Gastrocnemius medialis (tissue), 4 donors: Measurements from ENCODE around the gene RRP1.

Experiments used
- POLR2A ChIP-seq, 2 donors: fragments of 450-650 bp; IDR thresholded peaks; one replicate each; pipeline ENCODE4 v1.6.1; 2017; ENCODE audit warnings: antibody characterized with exemption in 2 of 2, mild to moderate bottlenecking in 2 of 2, moderate library complexity in 2 of 2
- TF ChIP-seq, protein P1 (sequence below), 5 experiments: fragments of 450-650 bp in 3 of 5; fragments of 200-600 bp in 2 of 5; sonication (generic) in 2 of 5; IDR thresholded peaks in 4 of 5; conservative IDR thresholded peaks in 1 of 5; 1 replicate in 4 of 5; 2 replicates in 1 of 5; pipeline ENCODE4 v1.5.1; 2016 to 2019; ENCODE audit warnings: antibody characterized with exemption in 5 of 5, mild to moderate bottlenecking in 3 of 5, moderate library complexity in 3 of 5

DNA sequence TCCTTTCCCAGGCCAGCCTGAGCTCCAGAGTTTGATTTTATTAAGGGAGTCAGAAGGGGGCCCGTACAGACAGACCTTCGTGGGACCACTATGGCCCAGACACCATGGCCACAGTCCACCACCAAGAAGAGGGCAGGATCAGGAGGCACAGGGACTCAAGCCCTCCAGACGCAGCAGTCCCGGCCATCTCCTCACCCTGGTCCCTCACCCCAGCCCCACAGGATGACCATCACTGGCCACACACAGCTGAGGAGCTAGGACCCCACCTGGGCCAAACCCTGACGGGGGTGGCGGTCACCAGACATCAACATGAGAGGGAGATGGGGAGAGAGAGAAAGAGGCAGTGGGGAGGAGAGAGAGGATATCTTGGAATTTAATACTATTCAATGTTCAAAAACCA is 46.5 kb downstream of the RRP1 start:
- TF ChIP-seq, protein P1, sequence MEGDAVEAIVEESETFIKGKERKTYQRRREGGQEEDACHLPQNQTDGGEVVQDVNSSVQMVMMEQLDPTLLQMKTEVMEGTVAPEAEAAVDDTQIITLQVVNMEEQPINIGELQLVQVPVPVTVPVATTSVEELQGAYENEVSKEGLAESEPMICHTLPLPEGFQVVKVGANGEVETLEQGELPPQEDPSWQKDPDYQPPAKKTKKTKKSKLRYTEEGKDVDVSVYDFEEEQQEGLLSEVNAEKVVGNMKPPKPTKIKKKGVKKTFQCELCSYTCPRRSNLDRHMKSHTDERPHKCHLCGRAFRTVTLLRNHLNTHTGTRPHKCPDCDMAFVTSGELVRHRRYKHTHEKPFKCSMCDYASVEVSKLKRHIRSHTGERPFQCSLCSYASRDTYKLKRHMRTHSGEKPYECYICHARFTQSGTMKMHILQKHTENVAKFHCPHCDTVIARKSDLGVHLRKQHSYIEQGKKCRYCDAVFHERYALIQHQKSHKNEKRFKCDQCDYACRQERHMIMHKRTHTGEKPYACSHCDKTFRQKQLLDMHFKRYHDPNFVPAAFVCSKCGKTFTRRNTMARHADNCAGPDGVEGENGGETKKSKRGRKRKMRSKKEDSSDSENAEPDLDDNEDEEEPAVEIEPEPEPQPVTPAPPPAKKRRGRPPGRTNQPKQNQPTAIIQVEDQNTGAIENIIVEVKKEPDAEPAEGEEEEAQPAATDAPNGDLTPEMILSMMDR (IDR thresholded peaks at IDR 0.05 in 4 of 5, conservative IDR thresholded peaks at IDR 0.05 in 1 of 5), result no peak
- TF ChIP-seq POLR2A (IDR thresholded peaks at IDR 0.05), result no peak
